ENCODE measurements around the gene KSR1.
A peak's percentile ranks its signal among the peaks of the same experiment; 100 is the strongest.

Gene KSR1

GRCh38 chr17:27520491-27521185, 64.4 kb downstream of the KSR1 start:
- peak; percentile 3 to 13 for DNase-seq

GRCh38 chr17:27521281-27522027, 65.2 kb downstream of the KSR1 start:
- no peak for DNase-seq

DNA sequence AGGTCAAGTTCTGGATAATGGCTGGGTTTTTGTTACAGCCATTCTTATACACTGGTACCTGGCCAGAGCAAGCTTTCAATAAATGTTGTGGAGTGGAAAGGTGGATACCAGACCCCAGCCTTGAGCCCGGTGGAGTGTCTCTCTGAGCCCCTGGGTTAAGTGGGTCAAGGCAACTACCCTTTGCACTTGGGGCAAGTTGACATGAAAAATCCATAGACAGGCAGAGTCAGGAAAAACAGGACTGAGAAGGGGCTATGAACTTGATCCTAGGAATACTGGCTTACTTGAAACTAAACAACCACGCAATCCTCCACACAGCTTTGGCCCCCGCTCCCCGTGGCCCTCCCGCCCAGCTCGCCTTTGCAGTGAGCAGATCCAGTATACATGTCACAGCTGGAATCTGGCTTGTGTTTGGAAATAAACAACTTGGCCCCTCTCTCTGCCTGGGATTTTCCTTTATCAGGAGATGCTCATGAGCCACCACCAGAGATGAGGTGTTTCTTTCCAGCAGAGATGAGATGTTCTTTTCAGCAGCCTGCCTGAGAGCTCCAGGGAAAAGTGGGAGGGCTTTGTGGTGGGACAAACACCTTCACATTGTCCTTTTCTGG, 65.9 kb downstream of the KSR1 start:
- no peak for DNase-seq

GRCh38 chr17:27523712-27524111, 67.5 kb downstream of the KSR1 start:
- no peak for DNase-seq

GRCh38 chr17:27524594-27524993, 68.3 kb downstream of the KSR1 start:
- no peak for DNase-seq

DNA sequence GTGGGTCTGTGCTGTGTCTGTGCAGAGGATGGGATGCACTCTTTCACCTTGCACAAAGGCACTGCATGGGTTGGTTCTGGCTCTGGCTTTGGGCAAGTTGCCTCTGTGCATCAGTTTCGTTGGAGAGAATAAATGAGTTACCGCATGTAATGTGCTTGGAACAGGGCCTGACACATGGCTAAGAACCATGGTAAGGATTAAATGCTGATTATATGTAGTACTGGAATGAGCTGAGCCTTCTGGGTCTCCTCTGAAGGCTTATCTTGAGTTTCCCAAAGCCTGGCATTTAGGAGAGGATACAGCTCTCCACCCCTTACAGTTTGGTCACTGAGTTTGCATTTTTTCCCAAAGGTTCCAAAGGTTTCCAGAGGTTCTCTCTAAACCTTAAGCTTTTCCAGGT, 69.1 kb downstream of the KSR1 start:
- no peak for DNase-seq

GRCh38 chr17:27525836-27526603, 69.8 kb downstream of the KSR1 start:
- no peak for DNase-seq

DNA sequence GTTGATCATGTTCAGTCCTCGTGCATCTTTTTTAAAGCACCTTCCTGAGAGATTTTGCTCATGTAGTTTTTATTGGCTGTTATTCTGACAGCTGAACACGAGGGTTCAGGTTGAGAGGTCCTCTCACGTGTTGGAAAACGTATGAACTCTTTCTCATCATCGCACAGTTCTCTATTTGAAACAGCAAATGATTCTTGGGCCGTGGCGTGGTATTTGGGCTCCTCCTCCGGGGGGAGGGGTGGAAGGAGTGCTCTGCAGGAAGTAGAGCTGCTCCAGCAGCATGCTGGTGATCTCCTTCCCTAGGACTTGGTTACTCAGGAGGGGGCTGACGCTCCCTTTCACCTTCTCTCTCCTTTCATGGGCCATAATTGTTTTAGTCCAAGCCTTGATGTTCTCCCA, 70.4 kb downstream of the KSR1 start:
- peak; percentile 73 to 84 for DNase-seq

DNA sequence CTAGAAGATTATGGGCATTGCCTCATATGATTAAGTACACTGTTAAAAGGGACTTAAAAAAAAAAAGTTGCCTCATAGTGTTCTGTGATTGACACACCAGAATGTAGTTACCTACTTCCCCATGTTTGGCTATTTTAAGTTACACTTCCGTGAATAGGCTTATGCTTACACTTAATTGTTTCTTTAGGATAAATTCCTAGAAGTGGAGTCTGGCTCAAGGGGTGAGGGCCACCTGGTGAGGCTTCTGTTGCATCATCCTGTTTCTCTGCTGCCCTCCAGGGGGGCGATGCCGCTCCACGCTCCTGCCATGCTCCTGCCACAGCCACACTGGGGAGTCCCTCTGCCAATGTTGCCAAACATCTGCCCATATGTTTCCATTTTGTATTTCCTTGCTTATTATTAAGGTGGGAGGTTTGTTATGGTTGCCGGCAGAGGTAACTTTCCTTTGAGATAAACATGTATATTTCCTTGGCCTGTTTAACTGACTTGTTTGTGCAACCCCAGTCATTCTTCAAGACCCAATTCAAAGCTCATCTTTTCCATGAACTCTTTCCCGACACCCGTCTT, 73.1 kb downstream of the KSR1 start:
- DNase-seq: peak; percentile 60 to 72

GRCh38 chr17:27530764-27531391, 74.6 kb downstream of the KSR1 start:
- DNase-seq: peak; percentile 76 to 85

DNA sequence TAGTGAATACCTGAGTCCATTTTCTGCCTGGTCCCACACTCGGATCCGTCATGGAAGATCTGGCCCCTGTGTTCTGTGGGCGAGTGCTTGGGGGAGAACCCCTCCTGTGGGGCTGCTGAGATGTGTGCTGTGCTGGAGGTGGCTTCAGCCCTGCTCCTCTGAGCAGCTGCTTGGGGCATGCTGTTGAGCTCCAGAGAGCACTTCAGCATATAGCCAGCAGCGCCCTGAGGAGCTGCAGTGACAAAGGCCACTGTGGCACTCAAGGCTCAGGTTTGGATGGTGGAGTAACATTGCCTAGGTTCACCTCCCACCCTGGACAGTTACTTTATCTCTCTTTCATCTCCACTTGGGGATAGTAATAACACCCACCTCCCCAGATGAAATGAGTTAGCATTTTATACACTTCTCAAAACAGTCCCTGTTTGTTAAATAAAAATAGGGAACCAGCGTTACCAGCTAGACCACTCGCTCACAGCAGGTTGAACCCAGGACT, 75.3 kb downstream of the KSR1 start:
- DNase-seq: peak; percentile 47 to 53

DNA sequence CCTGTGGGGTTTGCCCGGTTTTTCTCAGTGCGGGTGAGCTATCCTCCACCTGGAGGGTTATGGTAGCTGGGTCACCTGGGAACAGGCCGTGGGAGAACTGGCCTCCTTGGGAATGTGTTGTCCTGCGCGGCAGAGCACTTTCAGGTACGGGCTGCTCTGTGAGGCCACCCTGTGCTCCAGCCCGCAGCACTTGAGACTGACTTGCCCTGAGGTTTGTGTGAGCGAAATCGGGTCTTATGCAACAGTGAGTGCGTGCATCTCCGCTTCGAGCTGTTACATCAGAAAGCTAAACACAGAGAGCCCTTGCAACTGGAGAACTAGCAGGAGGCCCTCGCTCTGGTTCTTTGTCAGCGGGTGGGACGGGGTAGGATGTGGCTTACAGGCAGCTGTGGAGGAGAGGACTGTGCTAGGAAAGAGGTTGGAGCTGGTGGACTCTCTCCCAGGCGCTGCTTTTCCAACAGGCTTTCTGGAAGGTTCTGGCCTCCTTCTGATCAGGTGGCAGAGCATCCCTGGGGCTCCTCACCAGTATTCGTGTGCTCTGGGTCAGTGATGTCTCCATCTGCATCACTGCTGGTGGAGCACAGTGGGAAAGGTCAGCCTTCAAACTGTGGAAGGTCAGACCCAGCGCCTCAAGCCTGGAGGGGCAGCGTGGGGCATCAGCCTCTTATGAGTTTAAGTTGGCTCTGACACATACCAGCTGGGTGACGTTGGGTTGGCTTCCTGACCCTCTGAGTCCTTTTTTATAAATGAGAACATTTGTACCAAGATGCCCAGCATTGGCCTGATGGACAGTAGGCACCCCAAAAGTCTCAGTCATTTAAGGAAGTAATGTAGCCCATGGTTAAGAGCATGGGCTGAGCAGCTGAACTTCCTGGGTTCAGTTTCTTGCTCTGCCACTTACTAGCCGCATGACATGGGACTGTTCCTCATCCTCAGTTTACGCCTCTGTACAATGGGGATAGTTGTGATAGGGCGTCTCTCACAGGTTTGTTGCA, 76.3 kb downstream of the KSR1 start:
- peak; percentile 93 to 95 for DNase-seq

DNA sequence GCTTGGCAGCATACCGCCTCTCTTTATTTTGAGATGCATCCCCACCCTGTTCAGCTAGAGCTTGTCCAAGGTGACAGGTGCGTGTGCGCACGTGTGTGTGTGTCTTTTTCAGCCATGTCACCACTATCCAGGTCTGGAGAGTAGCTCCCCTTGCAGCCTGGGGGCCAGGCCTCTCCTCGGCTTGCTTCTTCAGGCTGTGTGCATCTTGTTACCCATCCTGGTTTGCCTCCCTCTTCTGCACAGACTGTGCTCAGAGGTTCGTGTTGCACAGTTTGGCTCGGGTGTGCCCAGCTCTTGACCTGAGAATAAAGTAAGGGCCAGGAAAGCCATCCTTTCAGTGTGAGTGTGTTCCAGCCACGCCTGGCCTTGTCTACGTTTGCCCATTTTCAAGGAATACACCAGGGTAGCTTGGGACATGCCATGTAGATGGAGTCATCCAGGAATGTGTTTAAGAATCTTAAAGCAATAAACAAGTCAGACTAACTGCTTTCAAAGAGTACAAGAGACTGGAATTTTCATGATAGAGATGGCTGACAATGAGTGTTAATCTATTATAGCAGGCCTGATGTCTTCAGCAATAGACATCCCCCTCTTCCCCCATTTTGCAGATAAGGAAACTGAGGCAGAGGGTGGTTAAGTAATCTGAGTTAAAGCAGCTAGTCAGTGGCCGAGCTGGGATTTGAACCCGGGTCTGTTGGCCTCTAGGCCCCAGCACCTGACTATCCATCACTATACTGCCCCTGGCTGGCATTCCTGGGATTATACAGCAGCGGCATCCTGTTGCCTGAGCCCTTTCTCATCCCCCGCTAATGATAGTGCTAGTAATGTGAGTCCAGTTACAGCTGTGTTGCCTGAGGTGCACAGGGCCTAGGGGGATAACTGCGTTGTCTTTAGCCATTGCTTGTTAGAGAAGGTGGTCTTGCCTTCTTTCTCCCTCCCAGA, 77.9 kb downstream of the KSR1 start:
- DNase-seq: no peak

DNA sequence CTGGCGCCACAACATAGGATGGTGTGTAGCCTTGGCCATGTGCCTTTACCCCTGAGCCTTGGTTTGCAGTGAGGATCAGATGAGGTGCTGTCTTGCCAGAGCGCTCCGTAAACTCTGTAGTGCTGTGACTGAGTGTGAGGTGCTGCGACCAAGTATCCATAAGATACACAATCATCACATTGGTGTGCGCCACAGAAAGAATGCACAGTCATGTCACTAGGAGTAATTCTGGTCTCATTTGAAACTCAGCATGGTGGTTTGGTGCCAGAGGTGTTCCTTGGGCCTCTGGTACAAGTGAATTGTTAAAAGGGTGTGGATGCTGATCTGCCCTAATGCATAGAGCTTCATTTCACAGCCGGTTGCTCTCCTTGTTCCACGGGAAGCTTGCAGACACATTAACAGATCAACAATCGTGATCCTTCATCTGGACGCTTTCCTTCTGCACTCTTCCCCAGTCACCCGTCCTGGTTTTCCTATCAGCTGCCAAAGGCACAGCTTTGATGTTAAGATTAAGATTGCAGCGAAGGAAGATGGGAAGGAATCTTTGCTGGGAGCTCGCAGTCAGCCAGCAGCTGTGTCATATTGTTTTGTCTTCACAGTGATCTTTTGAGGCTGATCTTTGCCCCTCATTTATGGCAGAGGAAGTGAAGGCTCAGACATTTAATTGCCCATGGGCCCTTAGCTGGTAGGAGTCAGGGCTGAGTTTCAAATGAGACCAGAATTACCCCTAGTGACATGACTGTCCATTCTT, 79.1 kb downstream of the KSR1 start:
- no peak for DNase-seq

DNA sequence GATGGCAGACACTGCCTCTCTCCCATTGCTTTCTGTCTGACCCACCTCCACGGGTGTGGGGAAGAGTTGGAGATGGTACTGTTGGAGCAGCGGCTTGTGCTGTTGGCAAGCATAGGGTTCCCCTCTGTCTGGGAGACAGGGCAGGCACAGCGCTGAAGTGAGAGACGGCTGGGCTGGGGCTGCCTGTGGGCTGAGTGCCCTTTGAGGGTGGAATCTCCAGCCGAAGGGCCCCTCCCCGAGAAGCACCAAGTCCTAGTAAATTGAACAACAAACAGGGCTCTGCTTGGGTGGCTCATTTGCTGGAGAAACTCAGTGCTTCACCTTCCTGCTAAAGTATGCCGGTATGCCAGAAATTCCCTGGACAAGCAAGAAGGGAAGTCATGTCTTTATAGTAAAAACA, 79.7 kb downstream of the KSR1 start:
- no peak for DNase-seq

GRCh38 chr17:27536781-27537180, 80.5 kb downstream of the KSR1 start:
- DNase-seq: no peak

DNA sequence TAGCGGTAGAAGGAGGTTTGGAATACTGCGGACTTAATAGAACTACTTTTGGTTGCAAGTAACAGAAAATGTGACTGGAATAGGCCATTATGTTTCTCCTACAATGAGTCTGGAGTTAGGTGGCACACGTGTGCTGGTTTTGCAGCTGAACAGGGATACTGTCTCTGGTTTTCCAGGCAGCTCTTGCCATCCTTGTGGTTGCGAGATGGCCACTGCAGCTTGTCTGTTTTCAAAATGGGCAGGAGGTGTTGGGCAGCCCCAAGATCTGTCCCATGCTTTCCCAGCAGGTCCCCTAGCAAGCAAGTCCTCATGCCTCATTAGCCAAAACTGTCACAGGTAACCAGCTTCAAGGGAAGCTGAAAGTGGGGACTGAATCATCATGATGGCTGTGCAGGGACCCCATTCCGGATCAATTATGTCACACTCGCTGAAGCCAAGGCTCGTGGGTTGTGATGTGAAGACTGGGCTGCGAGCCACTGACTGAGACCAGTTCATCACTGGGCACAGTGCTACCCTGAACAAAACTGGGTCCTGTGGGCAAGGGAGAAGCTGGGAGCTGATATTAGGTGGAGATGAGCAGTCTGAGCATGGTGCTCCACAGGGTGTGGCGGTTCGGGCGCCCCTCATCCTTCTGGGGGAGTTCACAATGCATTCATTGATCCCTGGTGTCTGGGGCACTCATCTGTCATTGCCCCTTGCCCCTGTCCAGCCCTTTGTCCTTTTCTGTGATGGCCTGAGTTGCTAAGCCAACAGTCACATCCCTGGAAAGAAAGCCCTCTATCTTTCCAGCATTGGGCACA, 82.1 kb downstream of the KSR1 start:
- no peak for DNase-seq

GRCh38 chr17:27539152-27539551, 82.9 kb downstream of the KSR1 start:
- no peak for DNase-seq
